Activated T-helper 1 cell treated with anti-CD3 and anti-CD28 coated beads, Interleukin-12 subunit alpha, Interleukin-12 subunit beta, Interleukin-2, Interleukin-4 antibody, amounts not matched to agents 30 ng/mL and 10 ng/mL and 1 ng/mL, durations not matched to agents 14 hours and 24 hours and 36 hours (primary cell): Measurements from ENCODE around the gene ING4. TPM values are rescaled to one million over a fixed set of nuclear protein-coding genes. Genes with fewer than 3 reads are reported as not detected.
"Not testable (repeated sequence)": the region's sequence is repeated elsewhere in the genome, so short reads cannot be mapped to it uniquely, and the experiment has no call there.

Experiments used
- DNase-seq: peaks from one replicate; pipeline ENCODE4 v3.0.0; 2021; ENCODE audit warnings: low spot score
- H3K27ac Mint-ChIP-seq: one replicate; pipeline ENCODE4 v1.8.0; 2021; ENCODE audit warnings: mild to moderate bottlenecking, mixed read lengths
- H3K27me3 Mint-ChIP-seq: one replicate; pipeline ENCODE4 v1.8.0; 2022; ENCODE audit warnings: mild to moderate bottlenecking, moderate library complexity, mixed read lengths; ENCODE audit not compliant: insufficient read depth
- H3K36me3 Mint-ChIP-seq: one replicate; pipeline ENCODE4 v1.8.0; 2021; ENCODE audit warnings: low read depth, mixed read lengths
- H3K4me1 Mint-ChIP-seq: one replicate; pipeline ENCODE4 v1.8.0; 2021; ENCODE audit warnings: low read depth, mixed read lengths
- H3K4me3 Mint-ChIP-seq: one replicate; pipeline ENCODE4 v1.8.0; 2021; ENCODE audit warnings: mild to moderate bottlenecking, moderate library complexity, mixed read lengths
- H3K9me3 Mint-ChIP-seq: one replicate; pipeline ENCODE4 v1.8.0; 2021; ENCODE audit warnings: mixed read lengths
- intact Hi-C: fragments of 100-400 bp; cut with micrococcal nuclease; formaldehyde crosslinking; loops from one replicate; pipeline ENCODE4 v1.15.1; 2024
- total RNA-seq: library from RNA; stranded (reverse); gene quantifications from 2 replicates; pipeline ENCODE4 v1.2.3, GENCODE V29; 2022

The ING4 gene
- 14.6 and 15.0 TPM in 2 replicates for total RNA-seq

DNA sequence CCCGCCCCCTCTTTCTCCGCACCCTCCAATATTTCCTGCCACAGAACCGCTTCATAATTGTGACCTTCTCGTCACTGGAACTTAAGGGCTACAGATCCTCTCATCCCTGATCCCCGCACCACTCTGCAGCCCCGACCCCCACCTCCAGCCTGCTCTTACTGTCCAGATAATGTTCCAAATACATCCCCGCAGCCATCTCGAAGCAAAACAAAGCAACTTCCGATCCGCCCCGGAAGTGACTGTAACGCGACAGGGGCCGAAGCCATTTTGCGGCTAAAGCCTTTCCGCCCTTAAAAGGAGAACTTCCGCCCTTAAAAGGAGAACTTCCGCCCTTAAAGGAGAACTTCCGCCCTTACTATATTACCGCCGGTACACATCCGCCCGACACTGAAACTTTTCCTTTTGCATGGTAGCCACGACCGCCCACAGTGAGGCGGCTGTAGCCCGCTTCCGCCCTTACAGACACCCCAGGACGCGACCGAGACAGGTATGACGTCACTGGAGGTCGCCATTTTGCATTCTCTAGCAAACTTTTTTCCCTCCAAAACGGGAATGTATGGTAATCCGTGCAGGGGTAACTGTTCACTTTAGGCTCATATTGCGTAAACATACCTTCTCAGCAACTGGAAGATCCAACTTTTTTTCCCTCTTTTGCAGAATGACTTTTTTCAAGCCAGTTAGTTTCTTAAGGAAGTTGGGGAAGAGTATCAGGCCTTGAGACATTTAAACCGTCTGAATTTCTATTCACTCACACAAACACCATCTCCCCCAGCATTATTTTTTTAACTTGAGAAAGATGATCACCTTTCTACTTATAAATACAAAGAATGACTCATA is at the start of gene ING4:
Gene ING4 (minus strand): TSS at position 214 of the 837 bp plus-strand sequence. CDS start 18 bp downstream, at position 196.
- H3K9me3 Mint-ChIP-seq = no peaks in the 10 kb centered on the region
- peak; percentile 95 for DNase-seq
- no peaks in the 10 kb centered on the region for H3K27me3 Mint-ChIP-seq
- peak within 1 kb of the TSS; percentile 89 for H3K4me3 Mint-ChIP-seq
- H3K27ac Mint-ChIP-seq = peak within 1 kb of the TSS; percentile 91
- H3K36me3 Mint-ChIP-seq = peaks cover 36% of the 10 kb centered on the region
- H3K4me1 Mint-ChIP-seq = peaks cover 30% of the 10 kb centered on the region
- intact Hi-C loops = loop anchor here (1.0 to 5.0 kb wide), 13 partner anchors 26 to 307 kb away; partner anchors contain the start of genes CHD4, COPS7A, EMG1 and IFFO1

DNA sequence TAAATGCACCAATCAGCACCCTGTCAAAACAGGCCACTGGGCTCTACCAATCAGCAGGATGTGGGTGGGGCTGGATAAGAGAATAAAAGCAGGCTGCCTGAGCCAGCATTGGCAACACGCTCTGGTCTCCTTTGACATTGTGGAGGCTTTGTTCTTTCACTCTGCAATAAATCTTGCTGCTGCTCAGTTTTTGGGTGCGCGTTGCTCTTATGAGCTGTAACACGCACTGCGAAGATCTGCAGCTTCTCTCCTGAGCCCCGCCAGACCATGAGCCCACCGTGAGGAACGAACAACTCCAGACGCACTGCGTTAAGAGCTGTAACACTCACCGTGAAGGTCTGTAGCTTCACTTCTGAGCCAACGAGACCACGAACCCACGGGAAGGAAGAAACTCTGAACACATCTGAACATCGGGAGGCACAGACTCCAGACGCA is 46.1 kb upstream of the ING4 start:
- Mint-ChIP-seq H3K4me1 (peaks cover 6% of the 10 kb centered on the region), H3K4me3 (no peak overlapping the region), H3K36me3 (no peaks in the 10 kb centered on the region), H3K27me3 (peaks cover 17% of the 10 kb centered on the region), H3K9me3 (no peaks in the 10 kb centered on the region), H3K27ac (no peak overlapping the region)
- intact Hi-C loops = no loop called here
- DNase-seq = no peak

DNA sequence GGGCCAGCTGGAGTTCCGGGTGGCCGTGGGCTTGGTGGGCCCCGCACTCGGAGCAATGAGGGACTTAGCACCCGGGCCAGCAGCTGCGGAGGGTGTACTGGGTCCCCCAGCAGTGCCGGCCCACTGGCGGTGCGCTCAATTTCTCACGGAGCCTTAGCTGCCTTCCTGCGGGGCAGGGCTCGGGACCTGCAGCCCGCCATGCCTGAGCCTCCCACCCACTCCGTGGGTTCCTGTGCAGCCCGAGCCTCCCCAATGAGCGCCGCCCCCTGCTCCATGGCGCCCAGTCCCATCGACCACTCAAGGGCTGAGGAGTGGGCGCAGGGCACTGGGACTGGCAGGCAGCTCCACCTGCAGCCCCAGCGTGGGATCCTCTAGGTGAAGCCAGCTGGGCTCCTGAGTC is 45.4 kb upstream of the ING4 start:
- H3K9me3 Mint-ChIP-seq, intact Hi-C loops, DNase-seq, H3K4me3 Mint-ChIP-seq, H3K36me3 Mint-ChIP-seq, H3K27ac Mint-ChIP-seq: not testable (repeated sequence)
- peaks cover 22% of the 10 kb centered on the region for H3K27me3 Mint-ChIP-seq
- peaks cover 10% of the 10 kb centered on the region for H3K4me1 Mint-ChIP-seq

DNA sequence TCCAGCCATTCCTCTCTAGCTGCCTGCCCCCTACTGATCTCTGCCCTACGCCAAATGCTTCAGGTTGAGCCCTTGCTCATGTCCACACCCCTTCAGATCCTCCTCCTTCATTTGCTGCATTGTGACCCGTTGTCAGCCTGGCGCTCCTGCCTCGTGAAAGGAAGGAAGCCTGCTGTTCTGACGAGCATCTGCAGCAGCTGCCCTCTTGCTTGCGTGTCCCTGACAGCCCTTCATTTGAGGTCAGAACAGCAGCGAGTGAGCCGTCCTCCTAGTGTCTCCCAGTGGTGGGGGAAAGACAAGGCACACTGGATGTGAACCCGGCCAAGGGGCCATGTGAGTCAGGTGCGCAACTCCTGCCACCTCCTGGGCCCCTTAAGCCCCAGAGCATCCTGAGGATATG is 40.7 kb upstream of the ING4 start:
- peaks cover 54% of the 10 kb centered on the region for H3K27me3 Mint-ChIP-seq
- H3K36me3 Mint-ChIP-seq = no peaks in the 10 kb centered on the region
- peaks cover 11% of the 10 kb centered on the region for H3K4me1 Mint-ChIP-seq
- no peak for DNase-seq
- intact Hi-C loops = no loop called here
- no peak overlapping the region for H3K27ac Mint-ChIP-seq
- H3K9me3 Mint-ChIP-seq = no peaks in the 10 kb centered on the region
- H3K4me3 Mint-ChIP-seq = no peak overlapping the region

DNA sequence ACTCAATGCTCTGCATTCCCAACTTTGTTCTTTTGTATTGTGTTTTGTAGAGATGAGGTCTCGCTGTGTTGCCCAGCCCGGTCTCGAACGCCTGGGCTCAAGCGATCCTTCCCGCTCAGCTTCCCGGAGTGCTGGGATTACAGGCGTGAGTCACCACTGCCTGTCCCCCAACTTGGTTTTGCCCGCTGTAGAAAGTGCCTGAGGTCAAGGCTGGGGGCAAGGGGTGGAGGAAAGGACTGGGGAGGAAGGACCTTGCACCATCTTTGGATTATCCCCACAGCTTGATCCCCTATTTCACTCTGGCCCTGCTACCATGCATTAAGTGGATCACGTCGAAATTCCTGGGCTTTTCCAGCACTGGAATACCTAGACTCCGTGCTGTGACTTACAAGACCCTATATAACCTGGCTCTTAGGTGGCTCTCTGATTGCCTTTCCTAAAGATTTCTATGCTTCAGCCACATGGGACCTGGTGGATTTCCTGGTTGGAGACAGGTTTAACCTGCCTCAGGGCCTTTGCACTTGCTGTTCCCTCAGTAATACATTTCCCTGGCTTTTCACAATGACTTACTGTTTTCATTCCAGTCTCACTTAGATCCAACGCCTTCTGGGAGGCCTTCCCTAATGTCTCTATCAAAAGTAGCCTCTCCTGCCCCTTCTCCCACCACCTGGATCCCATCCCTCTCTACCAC is 38.3 kb upstream of the ING4 start:
- H3K36me3 Mint-ChIP-seq = no peaks in the 10 kb centered on the region
- DNase-seq = no peak
- no peaks in the 10 kb centered on the region for H3K9me3 Mint-ChIP-seq
- intact Hi-C loops = no loop called here
- H3K27ac Mint-ChIP-seq = no peak overlapping the region
- H3K4me1 Mint-ChIP-seq = peaks cover 11% of the 10 kb centered on the region
- H3K27me3 Mint-ChIP-seq = peaks cover 63% of the 10 kb centered on the region
- H3K4me3 Mint-ChIP-seq = peak overlapping the region; percentile 68

DNA sequence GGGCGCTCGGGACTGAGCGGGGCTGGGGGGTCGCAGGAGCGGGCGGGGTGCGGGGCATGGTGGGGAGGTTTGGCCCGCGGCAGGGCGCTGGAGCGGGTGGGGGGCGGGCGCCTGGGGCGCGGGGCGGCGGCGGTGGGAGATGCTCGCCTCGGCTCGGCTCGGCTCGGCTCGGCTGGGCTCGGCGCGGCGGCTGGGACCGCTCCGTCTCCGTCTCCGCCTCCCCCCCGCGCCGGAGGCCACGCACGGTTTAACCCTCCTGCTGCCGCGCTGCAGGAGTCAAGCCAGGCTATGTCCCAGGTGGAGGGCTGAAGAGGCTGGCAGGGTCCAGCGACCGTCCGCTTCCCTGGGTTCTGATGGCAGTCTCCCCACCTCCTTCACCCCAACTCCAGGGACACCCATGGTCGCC is 37.7 kb upstream of the ING4 start, which contains the start of gene PIANP:
Gene PIANP (minus strand): TSS at position 170 of the 406 bp plus-strand sequence. CDS start 2,754 bp downstream, outside the sequence.
- Mint-ChIP-seq H3K36me3 (no peaks in the 10 kb centered on the region), H3K27ac (no peak within 1 kb of the TSS), H3K27me3 (peaks cover 65% of the 10 kb centered on the region), H3K9me3 (no peaks in the 10 kb centered on the region), H3K4me3 (peak within 1 kb of the TSS; percentile 68), H3K4me1 (peaks cover 11% of the 10 kb centered on the region)
- peak; percentile 29 for DNase-seq
- intact Hi-C loops = no loop called here

DNA sequence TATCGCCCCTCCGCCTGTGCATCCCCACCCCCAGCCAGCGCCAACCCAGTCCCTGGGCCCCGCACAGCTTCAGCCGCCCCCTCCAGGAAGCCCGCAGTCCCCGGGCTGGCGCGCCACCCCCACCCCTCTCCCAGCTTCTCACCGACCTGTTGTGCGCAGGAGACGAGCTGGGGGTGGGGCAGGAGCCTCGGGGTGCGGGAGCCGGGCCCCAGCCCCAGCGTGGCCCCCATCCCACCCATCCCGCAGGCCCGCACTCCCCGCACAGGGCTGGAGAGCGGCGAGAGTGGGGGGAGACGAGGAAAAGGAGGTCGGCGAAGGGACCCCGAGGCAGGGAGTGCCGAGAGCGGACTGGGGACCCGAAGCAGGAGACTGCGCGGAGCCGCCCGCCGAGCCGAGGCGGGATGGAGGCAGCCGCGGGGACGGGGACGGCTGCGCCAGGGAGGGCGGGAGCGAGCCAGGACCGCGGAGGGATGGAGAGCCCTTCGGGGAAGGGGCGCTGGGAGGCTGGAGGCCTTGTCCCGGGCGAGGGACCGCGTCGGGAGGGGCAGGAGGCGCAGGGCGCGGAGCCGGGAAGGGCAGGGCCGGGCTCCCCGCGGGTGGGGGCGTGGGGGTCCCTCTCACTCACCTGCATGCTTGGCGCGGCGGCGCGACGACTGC is 37.2 kb upstream of the ING4 start:
- Mint-ChIP-seq H3K4me1 (peaks cover 11% of the 10 kb centered on the region), H3K27ac (no peak overlapping the region), H3K36me3 (no peaks in the 10 kb centered on the region), H3K9me3 (no peaks in the 10 kb centered on the region), H3K4me3 (peak overlapping the region; percentile 66), H3K27me3 (peaks cover 62% of the 10 kb centered on the region)
- intact Hi-C loops = no loop called here
- DNase-seq = no peak

DNA sequence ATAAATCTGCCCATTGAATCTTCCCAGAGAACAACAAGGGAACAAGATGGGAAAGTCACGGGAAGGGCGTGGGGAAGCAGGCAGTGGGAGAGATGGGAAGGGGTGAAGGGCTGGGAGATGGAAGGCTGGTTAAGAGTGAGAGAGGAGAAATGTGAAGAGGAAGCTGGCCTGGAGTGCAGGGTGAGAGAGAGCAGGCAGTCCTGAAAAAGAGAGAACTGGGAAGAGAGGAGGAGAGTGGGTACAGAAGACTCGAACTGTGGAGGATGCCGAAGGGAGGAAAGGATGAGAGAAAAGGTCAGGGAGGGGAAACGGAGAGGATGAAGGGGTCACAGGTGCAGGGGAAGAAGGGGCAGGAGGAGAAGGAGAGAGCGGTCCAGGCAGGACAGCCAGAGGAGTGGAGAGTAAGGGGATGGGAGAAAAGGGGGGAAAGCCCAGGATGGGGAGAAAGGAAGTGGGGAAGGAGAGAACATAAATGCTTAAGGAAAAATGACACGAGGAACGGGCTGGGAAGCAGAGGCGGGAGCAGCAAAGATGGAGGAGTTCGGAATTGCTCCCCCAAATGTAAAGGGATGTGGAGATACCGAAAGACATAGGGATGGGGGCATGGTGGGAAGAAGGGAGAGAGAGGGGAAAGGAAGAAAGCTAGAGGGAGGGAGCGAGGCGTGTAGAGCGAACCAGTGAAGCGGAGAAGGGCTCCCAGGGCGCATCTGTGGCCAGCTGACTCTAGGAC is 36.5 kb upstream of the ING4 start:
- Mint-ChIP-seq H3K9me3 (no peaks in the 10 kb centered on the region), H3K4me1 (peaks cover 11% of the 10 kb centered on the region), H3K27me3 (peaks cover 60% of the 10 kb centered on the region), H3K4me3 (peak overlapping the region; percentile 66), H3K36me3 (no peaks in the 10 kb centered on the region), H3K27ac (peak overlapping the region; percentile 35)
- intact Hi-C loops = no loop called here
- DNase-seq = no peak

DNA sequence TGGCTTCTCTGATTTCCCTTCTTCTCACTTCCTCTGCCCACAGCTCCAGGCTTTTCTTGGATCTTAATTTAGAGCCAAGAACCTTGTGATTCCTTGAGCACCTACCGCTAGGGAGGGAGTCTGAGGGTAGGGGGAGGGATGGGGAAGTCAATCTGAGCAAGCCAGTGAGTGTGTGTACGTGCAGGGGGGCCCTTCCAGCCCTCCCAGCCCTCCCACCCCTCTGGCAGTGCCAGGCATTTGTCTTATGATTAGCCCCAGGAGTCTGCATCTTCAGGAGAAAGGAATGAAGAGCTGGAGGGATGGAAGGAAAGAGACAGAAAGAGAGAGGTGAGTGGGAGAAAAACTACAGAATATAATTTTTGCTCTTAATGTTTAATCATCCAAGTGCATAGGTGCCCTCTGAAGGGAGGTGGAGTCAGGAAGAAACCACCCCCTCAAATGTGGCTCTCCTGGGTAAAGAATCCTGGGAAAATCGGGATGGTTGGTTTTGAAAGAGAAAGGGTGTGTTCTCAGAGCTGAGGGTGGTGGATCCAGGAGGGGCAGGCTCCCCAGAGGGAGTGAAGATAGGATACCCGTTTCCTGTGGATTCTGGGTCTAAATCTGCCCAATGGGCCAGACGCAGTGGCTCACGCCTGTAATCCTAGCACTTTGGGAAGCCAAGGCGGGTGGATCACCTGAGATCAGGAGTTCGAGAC is 35.6 kb upstream of the ING4 start:
- Mint-ChIP-seq H3K4me3 (peak overlapping the region; percentile 66), H3K9me3 (no peaks in the 10 kb centered on the region), H3K27ac (no peak overlapping the region), H3K27me3 (peaks cover 53% of the 10 kb centered on the region), H3K4me1 (peaks cover 9% of the 10 kb centered on the region), H3K36me3 (no peaks in the 10 kb centered on the region)
- no peak for DNase-seq
- intact Hi-C loops = no loop called here

DNA sequence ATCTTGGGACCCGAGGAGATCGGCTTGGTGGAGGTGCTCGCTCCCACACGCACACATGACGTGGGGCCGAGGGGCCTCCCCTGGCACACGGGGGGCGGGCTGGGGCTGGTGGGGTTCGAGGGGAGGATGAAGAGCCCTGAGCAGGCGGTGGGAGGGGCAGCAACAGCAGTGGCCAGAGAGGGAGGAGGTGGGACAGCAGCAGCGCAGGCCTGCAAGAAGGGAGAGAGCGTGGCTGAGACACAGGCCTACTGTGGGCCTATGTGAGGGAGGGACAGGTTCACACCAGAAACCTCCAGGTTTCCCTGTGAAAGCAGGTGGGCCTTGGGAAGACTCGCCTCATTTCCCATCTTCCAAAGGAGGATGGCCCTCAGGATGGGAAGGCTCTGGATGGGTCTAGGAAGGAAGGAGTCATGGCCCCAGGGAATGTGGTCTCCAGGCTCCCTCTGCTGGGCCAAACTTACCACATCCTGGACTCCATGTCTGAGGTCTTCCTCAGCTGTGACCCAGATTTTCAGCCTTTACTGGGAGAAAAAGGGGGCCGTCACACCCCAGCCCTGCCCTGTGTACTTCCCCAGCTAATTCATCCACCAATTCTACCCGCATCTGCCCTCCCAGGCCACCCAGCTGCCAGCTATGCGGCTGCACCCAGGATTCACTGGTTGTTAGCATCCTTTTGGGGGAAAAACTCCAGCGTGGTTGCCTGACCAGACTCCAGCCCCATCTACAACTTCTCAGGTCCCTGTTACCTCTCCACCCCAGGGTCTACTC is 34.8 kb upstream of the ING4 start:
- Mint-ChIP-seq H3K27ac (no peak overlapping the region), H3K4me1 (peaks cover 6% of the 10 kb centered on the region), H3K9me3 (no peaks in the 10 kb centered on the region), H3K27me3 (peaks cover 46% of the 10 kb centered on the region), H3K36me3 (no peaks in the 10 kb centered on the region), H3K4me3 (no peak overlapping the region)
- no peak for DNase-seq
- intact Hi-C loops = no loop called here

DNA sequence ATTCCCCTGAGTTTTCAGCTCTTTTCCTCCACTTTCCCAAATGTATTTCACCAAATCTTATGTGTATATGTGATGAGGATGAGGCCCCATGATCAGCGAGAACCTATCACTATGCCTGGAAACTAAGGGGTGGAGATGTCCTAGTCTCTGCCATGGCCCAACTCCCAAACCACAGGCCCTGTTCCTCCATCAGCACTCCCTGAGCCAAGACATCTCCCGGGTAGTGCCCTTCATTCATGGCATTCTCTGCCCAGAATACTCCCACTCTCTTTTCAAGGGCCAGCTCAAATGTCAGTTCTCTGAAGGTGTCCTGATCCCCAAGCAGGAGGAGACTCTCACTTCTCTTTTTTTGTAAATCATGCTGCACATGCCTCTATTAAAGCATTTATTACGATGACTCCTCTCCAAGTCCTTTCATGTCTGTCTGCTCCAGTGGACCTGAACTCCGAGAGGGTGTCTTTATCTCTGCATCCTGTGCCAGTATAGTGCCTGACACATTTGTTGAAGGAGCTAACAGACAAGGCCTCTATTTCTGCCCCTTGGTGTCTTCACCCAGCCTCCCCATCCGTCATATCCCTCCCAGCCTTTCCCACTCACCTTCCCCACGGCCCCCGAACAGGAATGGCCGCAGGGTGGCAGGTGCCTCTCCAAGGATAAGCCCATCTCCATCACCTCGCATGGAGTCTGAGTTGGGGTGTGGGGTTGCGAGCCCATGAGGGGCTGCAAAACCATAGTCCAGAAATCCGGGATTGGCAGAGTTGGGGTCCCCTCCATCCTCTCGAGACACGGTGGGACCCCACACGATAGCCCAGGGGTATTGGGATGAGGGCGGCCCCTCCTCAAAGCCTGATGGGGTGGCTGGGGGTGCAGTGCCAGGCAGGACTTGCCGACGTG is 34.0 kb upstream of the ING4 start:
- Mint-ChIP-seq H3K4me1 (peaks cover 6% of the 10 kb centered on the region), H3K9me3 (no peaks in the 10 kb centered on the region), H3K27ac (peak overlapping the region; percentile 6), H3K4me3 (no peak overlapping the region), H3K27me3 (peaks cover 39% of the 10 kb centered on the region), H3K36me3 (no peaks in the 10 kb centered on the region)
- intact Hi-C loops = no loop called here
- DNase-seq = no peak
